Sigmoid colon (tissue), 7 donors: ENCODE results near the gene NISCH. TPM values are rescaled to one million over a fixed set of nuclear protein-coding genes. Genes with fewer than 3 reads are reported as not detected.
"Not testable (repeated sequence)": the region's sequence is repeated elsewhere in the genome, so short reads cannot be mapped to it uniquely, and the experiment has no call there.

Source experiments
- DNase-seq: peaks from one replicate; pipeline ENCODE4 v3.0.0-alpha.2; 2019
- H3K27ac ChIP-seq, 4 donors: fragments of 200-600 bp; sonication (generic); one replicate each; pipeline ENCODE4 v1.5.1; 2016 to 2019; ENCODE audit warnings: mild to moderate bottlenecking in 1 of 4
- H3K27me3 ChIP-seq, 3 donors: fragments of 200-600 bp; sonication (generic); one replicate each; pipeline ENCODE4 v1.5.1; 2019; ENCODE audit warnings: mild to moderate bottlenecking in 1 of 3
- H3K36me3 ChIP-seq, 4 donors: fragments of 200-600 bp; sonication (generic); one replicate each; pipeline ENCODE4 v1.5.1; 2016 to 2019
- H3K4me1 ChIP-seq, 4 donors: fragments of 200-600 bp; sonication (generic); one replicate each; pipeline ENCODE4 v1.5.1; 2017 to 2019
- H3K4me3 ChIP-seq, 4 donors: fragments of 200-600 bp; sonication (generic); one replicate each; pipeline ENCODE4 v1.5.1; 2017 to 2019; ENCODE audit warnings: mild to moderate bottlenecking in 2 of 4, moderate library complexity in 1 of 4
- H3K9me3 ChIP-seq, 4 donors: fragments of 200-600 bp in 3 of 4; sonication (generic) in 3 of 4; one replicate each; pipeline versions ENCODE4 v1.5.1 to v1.6.1; 2013 to 2019
- CTCF ChIP-seq, 4 experiments: fragments of 450-650 bp in 3 of 4; fragments of 200-600 bp in 1 of 4; IDR thresholded peaks; one replicate each; pipeline ENCODE4 v1.5.1; 2016 to 2019; ENCODE audit warnings: antibody characterized with exemption in 4 of 4, mild to moderate bottlenecking in 3 of 4, moderate library complexity in 2 of 4
- EP300 ChIP-seq, 4 donors: sonication (generic); formaldehyde crosslinking; IDR thresholded peaks; one replicate each; pipeline ENCODE4 v1.6.1; 2017; ENCODE audit warnings: antibody characterized with exemption in 4 of 4
- POLR2A ChIP-seq, 2 donors: fragments of 450-650 bp; IDR thresholded peaks; one replicate each; pipeline ENCODE4 v1.6.1; 2016; ENCODE audit warnings: antibody characterized with exemption in 2 of 2, mild to moderate bottlenecking in 2 of 2, moderate library complexity in 2 of 2
- POLR2AphosphoS5 ChIP-seq, 4 donors: sonication (generic); formaldehyde crosslinking; IDR thresholded peaks; one replicate each; pipeline ENCODE4 v1.6.1; 2017; ENCODE audit warnings: antibody characterized with exemption in 4 of 4
- WGBS, 2 donors: extraction: QIAGEN DNeasy Blood & Tissue Kit; methylation state at CpG; one replicate each; pipeline ENCODE4 v1.1.7; 2013; 5-methylcytosine and 5-hydroxymethylcytosine counted together
- intact Hi-C: fragments of 100-400 bp; cut with DNase I; formaldehyde crosslinking; loops from one replicate; pipeline ENCODE4 v1.15.1; 2023
- polyA plus RNA-seq, 3 donors: library from polyadenylated mRNA; stranded (reverse); fragments of 200-250 nt; gene quantifications; one replicate each; pipeline ENCODE4 v1.2.3, GENCODE V29; 2013
- total RNA-seq, 4 donors: library from RNA; depleted of rRNA; stranded (reverse); fragments of >200 nt; gene quantifications; one replicate each; pipeline ENCODE4 v1.1.0, GENCODE V29; 2016
- donor health status: healthy with polysubstance abuse.
- donor health status: Bipolar disorder and iron deficiency.
- donor health status: healthy.

NISCH gene
- total and polyA plus RNA-seq, 7 donors = 14.3 to 113 (median 53.5) TPM

GRCh38 chr3:52524258-52524751 is 68.9 kb downstream of the NISCH start:
- Histone ChIP-seq H3K9me3 (no peaks in the 10 kb centered on the region), H3K27me3 (no peaks in the 10 kb centered on the region), H3K4me3 (no peak overlapping the region), H3K27ac (peak overlapping the region in 3 of 4 donors; percentile 21 to 62 (median 47)), H3K36me3 (peaks cover 0 to 31% (median 7%) of the 10 kb centered on the region in 4 donors), H3K4me1 (peaks cover 0 to 15% (median 0%) of the 10 kb centered on the region in 4 donors)
- WGBS, 2 donors = 95% methylated on average over 18 of the region's 18 CpGs
- DNase-seq = peak; percentile 48
- intact Hi-C loops = no loop called here
- TF ChIP-seq POLR2AphosphoS5 (IDR thresholded peaks at IDR 0.05) (no peak), POLR2A (IDR thresholded peaks at IDR 0.05) (no peak), EP300 (IDR thresholded peaks at IDR 0.05) (no peak), CTCF (IDR thresholded peaks at IDR 0.05) (no peak)

GRCh38 chr3:52524752-52525679 is 69.6 kb downstream of the NISCH start:
- H3K36me3 ChIP-seq = peaks cover 0 to 31% (median 7%) of the 10 kb centered on the region in 4 donors
- 87% methylated on average over 34 of the region's 34 CpGs for WGBS, 2 donors
- TF ChIP-seq POLR2A (IDR thresholded peaks at IDR 0.05) = no peak
- no peak for TF ChIP-seq POLR2AphosphoS5 (IDR thresholded peaks at IDR 0.05)
- TF ChIP-seq CTCF (IDR thresholded peaks at IDR 0.05) = no peak
- TF ChIP-seq EP300 (IDR thresholded peaks at IDR 0.05) = no peak
- intact Hi-C loops = no loop called here
- no peaks in the 10 kb centered on the region for H3K27me3 ChIP-seq
- DNase-seq = peak; percentile 66
- H3K27ac ChIP-seq = peak overlapping the region; percentile 3 to 62 (median 34)
- H3K4me1 ChIP-seq = peaks cover 0 to 15% (median 0%) of the 10 kb centered on the region in 4 donors
- H3K9me3 ChIP-seq = no peaks in the 10 kb centered on the region
- no peak overlapping the region for H3K4me3 ChIP-seq

GRCh38 chr3:52525680-52526561 is 70.5 kb downstream of the NISCH start:
- peaks cover 0 to 15% (median 0%) of the 10 kb centered on the region in 4 donors for H3K4me1 ChIP-seq
- peak overlapping the region; percentile 3 to 62 (median 34) for H3K27ac ChIP-seq
- peaks cover 0 to 31% (median 7%) of the 10 kb centered on the region in 4 donors for H3K36me3 ChIP-seq
- H3K4me3 ChIP-seq = no peak overlapping the region
- intact Hi-C loops = no loop called here
- H3K27me3 ChIP-seq = no peaks in the 10 kb centered on the region
- TF ChIP-seq EP300 (IDR thresholded peaks at IDR 0.05) (no peak), POLR2AphosphoS5 (IDR thresholded peaks at IDR 0.05) (no peak), CTCF (IDR thresholded peaks at IDR 0.05) (no peak), POLR2A (IDR thresholded peaks at IDR 0.05) (no peak)
- no peaks in the 10 kb centered on the region for H3K9me3 ChIP-seq
- 86 to 87% methylated on average over 9 of the region's 9 CpGs for WGBS, 2 donors
- peak; percentile 58 for DNase-seq

- peaks cover 0 to 15% (median 0%) of the 10 kb centered on the region in 4 donors for H3K4me1 ChIP-seq
- 93 to 94% methylated on average over 5 of the region's 5 CpGs for WGBS, 2 donors
- DNase-seq, intact Hi-C loops, H3K27ac ChIP-seq, H3K9me3 ChIP-seq, H3K4me3 ChIP-seq, H3K27me3 ChIP-seq: not testable (repeated sequence)
- peaks cover 0 to 31% (median 7%) of the 10 kb centered on the region in 4 donors for H3K36me3 ChIP-seq
Measured at GRCh38 chr3:52526671-52527038, 71.3 kb downstream of the NISCH start.
